T-helper 1 cell treated with Interleukin-12 subunit alpha and Interleukin-12 subunit beta and Interleukin-4 antibody, amounts not matched to agents 30 μg/mL and 1 μg/mL, for 36 hours (primary cell): ENCODE results near the gene DKKL1.
"Not testable (repeated sequence)": the region's sequence is repeated elsewhere in the genome, so short reads cannot be mapped to it uniquely, and the experiment has no call there.

Source experiments
- H3K27ac Mint-ChIP-seq: one replicate; pipeline ENCODE4 v1.8.0; 2021; ENCODE audit warnings: mild to moderate bottlenecking, mixed read lengths
- H3K27me3 Mint-ChIP-seq: one replicate; pipeline ENCODE4 v1.8.0; 2021; ENCODE audit warnings: low read depth, mixed read lengths
- H3K36me3 Mint-ChIP-seq: one replicate; pipeline ENCODE4 v1.8.0; 2021; ENCODE audit warnings: low read depth, mixed read lengths
- H3K4me1 Mint-ChIP-seq: one replicate; pipeline ENCODE4 v1.8.0; 2021; ENCODE audit warnings: low read depth, mixed read lengths
- H3K4me3 Mint-ChIP-seq: one replicate; pipeline ENCODE4 v1.8.0; 2021; ENCODE audit warnings: mild to moderate bottlenecking, moderate library complexity, mixed read lengths
- H3K9me3 Mint-ChIP-seq: one replicate; pipeline ENCODE4 v1.8.0; 2021; ENCODE audit warnings: mixed read lengths

Gene DKKL1

DNA sequence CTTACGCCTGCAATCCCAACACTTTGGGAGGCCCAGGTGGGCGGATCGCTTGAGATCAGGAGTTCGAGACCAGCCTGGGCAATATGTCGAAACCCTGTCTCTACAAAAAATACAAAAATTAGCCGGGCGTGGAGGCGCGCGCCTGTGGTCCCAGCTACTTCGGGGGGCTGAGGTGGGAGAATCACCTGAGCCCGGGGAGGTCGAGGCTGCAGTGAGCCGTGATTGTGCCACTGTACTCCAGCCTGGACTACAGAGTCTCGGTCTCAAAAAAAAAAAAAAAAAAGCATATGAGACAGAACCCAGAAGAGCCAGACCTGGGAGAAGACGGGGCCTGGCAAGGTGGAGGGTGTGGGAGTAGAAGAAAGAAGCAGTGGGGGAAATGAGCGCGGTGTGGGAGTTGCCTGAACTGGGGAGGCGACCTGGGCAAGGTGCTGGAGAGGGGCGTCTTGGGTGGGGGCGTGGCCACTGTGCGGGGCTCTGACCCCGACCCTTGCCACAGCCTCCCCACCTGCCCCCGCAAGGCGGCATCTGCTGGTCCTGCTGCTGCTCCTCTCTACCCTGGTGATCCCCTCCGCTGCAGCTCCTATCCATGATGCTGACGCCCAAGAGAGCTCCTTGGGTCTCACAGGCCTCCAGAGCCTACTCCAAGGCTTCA lies 533 bp downstream of the DKKL1 start:
- Mint-ChIP-seq H3K27ac (no peak overlapping the region), H3K27me3 (peaks cover 11% of the 10 kb centered on the region), H3K4me1 (peaks cover 8% of the 10 kb centered on the region), H3K4me3 (no peak overlapping the region), H3K9me3 (no peaks in the 10 kb centered on the region), H3K36me3 (no peaks in the 10 kb centered on the region)

DNA sequence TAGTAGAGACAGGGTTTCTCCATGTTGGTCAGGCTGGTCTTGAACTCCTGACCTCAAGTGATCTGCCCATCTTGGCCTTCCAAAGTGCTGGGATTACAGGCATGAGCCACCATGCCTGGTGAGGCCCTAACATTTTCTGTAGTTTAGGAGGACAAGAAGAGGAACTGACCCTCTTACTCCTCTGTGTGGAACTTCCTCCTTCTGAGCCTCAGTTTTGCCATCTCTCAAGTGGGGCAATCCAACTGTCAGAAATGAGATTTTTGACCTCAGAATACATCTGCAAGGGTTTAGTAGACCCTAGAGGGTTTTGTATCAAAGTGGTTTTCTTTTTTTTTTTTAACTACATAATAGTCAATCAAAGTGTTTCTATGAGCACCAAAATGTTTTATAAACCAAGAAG lies 2.4 kb downstream of the DKKL1 start:
- H3K27me3 Mint-ChIP-seq: peaks cover 9% of the 10 kb centered on the region
- H3K27ac Mint-ChIP-seq: no peak overlapping the region
- H3K4me1 Mint-ChIP-seq: peaks cover 5% of the 10 kb centered on the region
- peaks cover 3% of the 10 kb centered on the region for H3K9me3 Mint-ChIP-seq
- H3K4me3 Mint-ChIP-seq: no peak overlapping the region
- H3K36me3 Mint-ChIP-seq: peaks cover 2% of the 10 kb centered on the region

DNA sequence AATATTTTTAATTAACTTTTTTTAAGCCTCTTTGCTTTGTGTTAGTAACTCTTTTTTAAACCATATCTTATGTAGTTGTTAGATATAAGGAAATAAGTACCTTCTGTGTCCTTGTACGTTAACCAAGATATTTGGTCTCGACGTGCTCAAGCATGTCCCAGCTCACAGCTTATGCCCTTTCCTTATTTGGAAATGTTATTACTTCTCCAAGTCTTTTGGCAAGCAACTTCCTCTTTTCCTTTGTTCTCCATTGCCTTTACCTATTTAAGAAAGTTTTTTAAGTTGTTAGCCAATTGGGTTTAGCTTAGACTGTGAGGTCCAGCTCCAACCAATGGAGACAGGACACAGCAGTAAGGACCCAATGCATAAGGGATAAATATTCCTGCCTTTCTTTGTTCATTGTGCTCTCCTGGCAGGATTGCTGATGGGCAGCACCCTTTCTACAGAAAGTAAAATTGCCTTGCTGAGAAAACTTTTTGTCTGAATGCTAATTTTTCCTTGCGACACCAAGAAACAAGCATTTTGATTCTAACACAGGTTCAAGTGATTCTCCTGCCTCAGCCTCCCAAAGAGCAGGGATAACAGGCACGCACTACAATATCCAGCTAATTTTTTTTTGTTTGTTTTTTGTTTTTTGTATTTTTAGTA lies 5.2 kb downstream of the DKKL1 start:
- Mint-ChIP-seq H3K27me3 (peaks cover 12% of the 10 kb centered on the region), H3K4me1 (no peaks in the 10 kb centered on the region), H3K36me3 (peaks cover 2% of the 10 kb centered on the region), H3K27ac (no peak overlapping the region), H3K4me3 (no peak overlapping the region), H3K9me3 (peaks cover 3% of the 10 kb centered on the region)

DNA sequence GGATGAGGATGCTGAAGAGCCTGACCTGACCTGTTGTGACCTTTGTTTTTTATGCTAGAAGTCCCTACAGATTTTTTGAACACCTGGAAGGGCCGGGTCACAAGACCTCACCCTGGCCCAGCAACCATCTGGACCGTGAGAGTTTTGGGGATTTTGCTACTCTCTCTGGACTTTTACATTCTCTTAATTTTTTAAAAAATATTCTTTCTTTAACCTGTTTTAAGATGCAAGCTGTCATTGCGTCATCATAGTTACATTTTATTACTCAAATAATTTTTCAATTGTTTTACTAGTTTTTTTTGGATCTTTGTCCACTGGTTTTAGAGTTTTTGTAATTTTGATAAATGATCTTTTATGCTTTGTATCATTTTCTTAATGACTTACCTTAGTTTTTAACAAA lies 7.5 kb downstream of the DKKL1 start:
- Mint-ChIP-seq H3K4me1 (no peaks in the 10 kb centered on the region), H3K27ac (no peak overlapping the region), H3K27me3 (peaks cover 8% of the 10 kb centered on the region), H3K36me3 (peaks cover 2% of the 10 kb centered on the region), H3K9me3 (peaks cover 3% of the 10 kb centered on the region), H3K4me3 (no peak overlapping the region)

DNA sequence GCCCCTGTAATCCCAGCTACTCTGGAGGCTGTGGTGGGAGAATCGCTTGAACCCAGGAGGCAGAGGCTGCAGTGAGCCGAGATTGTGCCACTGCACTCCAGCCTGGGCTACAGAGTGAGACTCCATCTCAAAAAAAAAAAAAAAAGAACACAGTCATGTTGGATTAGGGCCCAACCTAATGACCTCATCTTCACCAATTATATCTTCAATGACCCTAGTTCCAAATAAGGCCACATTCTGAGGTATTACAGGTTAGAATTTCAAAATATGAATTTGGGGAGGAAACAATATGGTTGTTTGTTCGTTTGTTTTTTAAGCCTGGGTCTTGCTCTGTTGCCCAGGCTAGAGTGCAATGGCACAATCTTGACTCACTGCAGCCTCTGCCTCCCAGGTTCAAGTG lies 9.5 kb downstream of the DKKL1 start:
- not testable (repeated sequence) for H3K9me3 Mint-ChIP-seq, H3K4me1 Mint-ChIP-seq, H3K27ac Mint-ChIP-seq, H3K27me3 Mint-ChIP-seq, H3K36me3 Mint-ChIP-seq, H3K4me3 Mint-ChIP-seq

DNA sequence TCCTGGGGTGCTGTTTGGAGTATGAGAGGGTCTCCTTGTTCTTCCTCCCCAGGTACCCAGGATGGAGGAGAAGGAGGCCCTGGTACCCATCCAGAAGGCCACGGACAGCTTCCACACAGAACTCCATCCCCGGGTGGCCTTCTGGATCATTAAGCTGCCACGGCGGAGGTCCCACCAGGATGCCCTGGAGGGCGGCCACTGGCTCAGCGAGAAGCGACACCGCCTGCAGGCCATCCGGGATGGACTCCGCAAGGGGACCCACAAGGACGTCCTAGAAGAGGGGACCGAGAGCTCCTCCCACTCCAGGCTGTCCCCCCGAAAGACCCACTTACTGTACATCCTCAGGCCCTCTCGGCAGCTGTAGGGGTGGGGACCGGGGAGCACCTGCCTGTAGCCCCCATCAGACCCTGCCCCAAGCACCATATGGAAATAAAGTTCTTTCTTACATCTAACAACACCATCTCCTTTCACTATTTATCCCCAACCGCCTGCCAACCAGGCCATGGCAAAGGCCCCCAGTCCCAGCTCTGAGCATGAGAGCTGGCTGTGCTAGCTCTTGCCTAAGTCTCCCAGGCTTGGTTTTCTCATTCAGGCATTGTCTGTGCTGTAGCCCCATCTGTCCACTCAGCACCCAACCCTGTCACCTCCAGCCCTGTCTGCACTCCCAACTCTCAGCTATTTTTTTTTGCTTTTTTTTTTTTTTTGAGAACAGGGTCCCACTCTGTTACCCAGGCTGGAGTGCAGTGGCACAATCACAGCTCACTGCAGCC lies 11.2 kb downstream of the DKKL1 start:
- Mint-ChIP-seq H3K36me3 (no peaks in the 10 kb centered on the region), H3K4me1 (no peaks in the 10 kb centered on the region), H3K27ac (no peak overlapping the region), H3K9me3 (no peaks in the 10 kb centered on the region), H3K27me3 (peaks cover 8% of the 10 kb centered on the region), H3K4me3 (no peak overlapping the region)

DNA sequence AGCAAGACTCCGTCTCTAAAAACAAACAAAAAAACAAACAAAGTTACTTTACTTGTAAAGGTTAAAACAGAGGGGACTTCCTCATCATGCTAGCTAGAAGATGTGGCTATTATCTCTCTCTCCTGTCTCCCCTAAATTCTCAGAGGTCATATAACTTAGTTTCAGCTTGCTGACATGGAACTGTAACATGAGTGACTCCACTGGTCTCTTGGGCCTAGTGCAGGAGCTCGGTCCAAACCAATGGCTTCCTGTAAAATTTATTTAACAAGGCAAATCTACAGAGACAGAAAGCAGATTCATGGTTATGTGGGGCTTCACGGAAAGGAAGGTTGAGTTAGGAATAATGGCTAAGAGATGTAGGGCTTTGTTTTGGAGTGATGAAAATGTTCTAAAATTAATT lies 14.8 kb downstream of the DKKL1 start:
- Mint-ChIP-seq H3K27me3 (peaks cover 14% of the 10 kb centered on the region), H3K36me3 (peaks cover 2% of the 10 kb centered on the region), H3K4me1 (no peaks in the 10 kb centered on the region), H3K4me3 (no peak overlapping the region), H3K9me3 (peaks cover 4% of the 10 kb centered on the region), H3K27ac (no peak overlapping the region)

DNA sequence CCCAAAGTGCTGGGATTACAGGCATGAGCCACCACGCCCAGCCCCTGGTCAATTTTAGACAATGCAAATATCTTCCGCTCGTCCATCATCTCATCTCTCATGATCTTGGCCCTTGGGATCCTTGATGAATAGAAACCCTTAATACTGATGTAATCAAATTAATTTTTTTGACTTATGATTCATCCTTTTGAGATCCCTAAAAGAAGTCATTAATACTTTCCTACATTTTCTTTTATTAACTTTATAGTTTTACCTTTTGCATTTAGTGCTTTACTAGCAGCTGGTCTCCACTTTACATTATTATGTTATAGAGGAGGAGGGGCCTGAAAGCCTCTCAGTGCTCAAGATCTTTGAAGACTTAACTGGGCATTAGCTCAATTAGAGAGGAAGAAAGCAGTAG lies 16.7 kb downstream of the DKKL1 start:
- Mint-ChIP-seq H3K27me3 (peaks cover 16% of the 10 kb centered on the region), H3K4me3 (no peak overlapping the region), H3K9me3 (peaks cover 4% of the 10 kb centered on the region), H3K27ac (no peak overlapping the region), H3K36me3 (peaks cover 2% of the 10 kb centered on the region), H3K4me1 (no peaks in the 10 kb centered on the region)

DNA sequence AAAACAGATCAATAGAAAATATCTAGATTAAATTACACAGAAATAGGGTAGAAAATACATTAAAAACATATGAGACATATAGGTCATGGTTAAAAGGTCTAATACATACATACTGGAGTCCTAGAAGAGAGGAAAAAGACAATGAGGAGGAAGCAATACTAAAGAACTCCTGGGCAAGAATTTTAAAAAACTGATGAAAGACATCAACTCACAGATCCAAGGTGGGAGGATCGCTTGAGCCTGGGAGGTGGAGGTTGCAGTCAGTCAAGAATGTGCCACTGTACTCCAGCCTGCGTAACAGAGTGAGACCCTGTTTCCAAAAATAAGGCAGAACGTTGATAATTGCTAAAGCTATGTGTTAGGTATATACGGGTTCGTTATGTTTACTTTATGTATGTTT lies 19.0 kb downstream of the DKKL1 start:
- Mint-ChIP-seq H3K9me3 (peaks cover 4% of the 10 kb centered on the region), H3K27ac (no peak overlapping the region), H3K27me3 (peaks cover 17% of the 10 kb centered on the region), H3K4me1 (no peaks in the 10 kb centered on the region), H3K4me3 (no peak overlapping the region), H3K36me3 (peaks cover 2% of the 10 kb centered on the region)

DNA sequence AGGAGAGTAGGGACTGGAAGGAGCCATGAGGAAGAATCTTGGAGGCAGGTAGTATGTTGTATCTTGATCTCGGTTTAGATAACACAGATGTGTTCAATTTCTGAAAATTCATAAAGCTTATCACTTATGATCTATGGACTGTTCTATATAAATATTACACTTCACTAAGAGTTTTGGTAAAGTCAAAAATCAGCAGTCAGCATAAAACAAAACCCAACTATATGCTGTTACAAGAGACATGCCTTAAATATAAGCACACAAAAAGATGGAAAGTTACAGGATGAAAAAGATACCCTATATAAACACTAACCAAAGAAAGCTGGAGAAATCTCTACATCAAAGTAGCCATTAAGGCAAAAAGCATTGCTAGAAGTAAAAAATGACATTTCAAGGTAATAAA lies 19.9 kb downstream of the DKKL1 start:
- H3K4me3 Mint-ChIP-seq: no peak overlapping the region
- H3K4me1 Mint-ChIP-seq: peaks cover under 1% of the 10 kb centered on the region
- peaks cover 4% of the 10 kb centered on the region for H3K9me3 Mint-ChIP-seq
- no peak overlapping the region for H3K27ac Mint-ChIP-seq
- peaks cover 17% of the 10 kb centered on the region for H3K27me3 Mint-ChIP-seq
- peaks cover 2% of the 10 kb centered on the region for H3K36me3 Mint-ChIP-seq

DNA sequence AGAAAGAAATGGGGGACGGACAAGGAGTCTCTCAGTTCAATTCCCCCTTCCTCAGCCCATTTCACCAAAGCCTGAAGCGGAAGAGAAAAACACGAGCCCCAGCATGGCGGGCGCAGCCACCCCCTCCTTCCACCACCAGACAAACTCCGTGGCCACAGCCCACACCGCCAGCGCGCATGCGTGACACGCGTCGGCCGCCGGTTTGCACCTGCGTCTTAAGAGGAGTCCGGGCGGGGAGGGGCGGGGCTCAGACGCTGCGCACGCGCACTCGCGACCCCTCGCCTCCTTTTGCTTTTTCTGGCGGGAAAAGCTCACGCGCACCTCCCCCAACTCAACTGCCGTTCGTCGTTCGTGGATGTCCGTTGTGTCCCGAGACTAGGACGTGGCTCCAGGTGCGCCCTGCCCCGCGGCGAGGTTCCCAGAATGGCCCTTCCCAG lies 24.3 kb downstream of the DKKL1 start, which contains the start of gene KASH5:
TSS of gene KASH5 (plus strand) at position 314 of the 437 bp plus-strand sequence. CDS start 2,635 bp downstream, outside the sequence.
- Mint-ChIP-seq H3K36me3 (no peaks in the 10 kb centered on the region), H3K4me3 (no peak within 1 kb of the TSS), H3K9me3 (no peaks in the 10 kb centered on the region), H3K27me3 (peaks cover 13% of the 10 kb centered on the region), H3K4me1 (peaks cover 14% of the 10 kb centered on the region), H3K27ac (peak within 1 kb of the TSS; percentile 57)

DNA sequence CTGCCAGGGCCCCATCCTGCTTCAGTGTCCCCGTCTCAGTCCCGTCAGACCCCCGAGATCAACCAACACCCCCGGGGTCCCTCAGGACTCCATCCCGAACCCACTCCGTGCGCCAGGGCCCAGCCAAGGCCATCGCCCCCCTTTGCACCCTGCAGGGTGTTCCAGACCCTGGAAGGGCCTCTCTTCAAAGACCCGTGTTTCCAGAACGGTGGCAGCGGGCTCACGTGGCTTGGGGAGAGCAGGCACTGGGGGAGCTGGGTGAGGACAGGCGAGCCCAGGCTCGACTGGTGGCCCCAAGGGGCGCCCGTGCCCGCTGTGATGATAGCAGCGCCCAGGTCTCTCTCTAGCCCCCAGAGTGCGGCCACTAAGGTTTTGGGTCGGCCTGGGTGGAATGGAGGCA lies 25.7 kb downstream of the DKKL1 start:
- Mint-ChIP-seq H3K27me3 (peaks cover 9% of the 10 kb centered on the region), H3K27ac (no peak overlapping the region), H3K36me3 (no peaks in the 10 kb centered on the region), H3K4me3 (no peak overlapping the region), H3K9me3 (no peaks in the 10 kb centered on the region), H3K4me1 (peaks cover 14% of the 10 kb centered on the region)

DNA sequence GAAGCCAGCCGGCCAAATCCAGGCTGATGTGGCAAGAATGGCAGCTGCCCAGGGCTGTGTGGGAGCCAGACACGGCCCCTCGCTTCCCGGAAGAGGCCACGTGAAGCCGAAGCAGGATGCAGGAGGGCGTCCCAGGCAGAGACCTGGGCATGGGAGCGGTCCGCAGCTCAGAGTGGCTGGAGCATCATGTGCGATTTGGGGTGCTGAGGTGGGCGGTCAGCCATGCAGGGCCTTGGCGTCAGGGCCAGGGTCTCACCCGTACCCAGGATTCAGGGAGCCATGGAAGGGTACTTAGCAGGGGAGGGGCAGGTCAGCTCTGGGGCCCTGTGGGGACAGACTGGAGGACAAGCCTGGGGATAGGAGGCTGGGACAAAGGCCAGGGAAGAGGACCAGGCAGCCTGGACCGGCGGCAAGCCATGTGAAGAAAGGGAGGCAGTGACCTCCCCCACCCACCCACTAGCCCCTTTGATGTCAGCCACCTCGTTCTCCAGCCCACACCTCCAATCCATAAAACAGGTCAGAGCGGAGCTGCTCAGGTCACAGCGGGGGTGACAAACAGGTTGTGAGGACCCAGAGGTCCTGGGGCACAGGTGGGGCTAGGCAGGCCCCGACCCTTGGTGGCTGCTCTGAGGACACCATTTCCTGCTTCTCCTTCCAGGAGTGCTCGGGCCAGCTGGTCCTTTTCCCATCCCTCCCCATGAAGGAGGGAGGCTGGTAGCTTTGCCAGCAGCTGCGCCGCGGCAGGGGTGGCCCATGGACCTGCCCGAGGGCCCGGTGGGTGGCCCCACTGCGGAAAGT lies 26.7 kb downstream of the DKKL1 start:
- H3K36me3 Mint-ChIP-seq: no peaks in the 10 kb centered on the region
- peaks cover 14% of the 10 kb centered on the region for H3K4me1 Mint-ChIP-seq
- no peak overlapping the region for H3K27ac Mint-ChIP-seq
- peaks cover 9% of the 10 kb centered on the region for H3K27me3 Mint-ChIP-seq
- H3K9me3 Mint-ChIP-seq: no peaks in the 10 kb centered on the region
- no peak overlapping the region for H3K4me3 Mint-ChIP-seq

DNA sequence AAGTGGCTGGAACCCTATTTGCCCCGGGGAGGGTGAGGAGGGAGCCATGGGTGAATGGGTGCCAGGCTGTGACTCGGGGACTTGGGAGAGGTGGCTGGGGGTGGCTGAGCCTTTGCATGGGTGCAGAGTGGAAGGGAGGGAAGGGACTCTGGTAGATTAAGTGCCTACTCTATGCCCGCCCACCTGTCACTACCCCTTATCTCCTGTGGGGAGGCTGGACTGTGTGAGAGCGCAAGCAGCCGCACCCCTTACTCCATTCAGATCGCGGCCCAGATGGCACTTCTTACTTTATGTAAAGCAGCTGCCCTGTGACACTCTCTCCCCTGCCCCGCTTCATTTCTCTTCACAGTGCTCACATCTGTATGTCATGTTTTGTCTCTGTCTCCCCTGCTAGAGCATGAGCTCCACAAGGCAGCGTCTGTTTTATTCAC lies 27.3 kb downstream of the DKKL1 start:
- Mint-ChIP-seq H3K27ac (no peak overlapping the region), H3K36me3 (no peaks in the 10 kb centered on the region)

More for the DNA sequence above, 27.3 kb downstream of the DKKL1 start:
- Mint-ChIP-seq H3K4me1 (peaks cover 14% of the 10 kb centered on the region), H3K4me3 (no peak overlapping the region), H3K9me3 (no peaks in the 10 kb centered on the region), H3K27me3 (peaks cover 9% of the 10 kb centered on the region)
